IMR-90 (cell line): ENCODE measurements around the gene CD96. TPM values are rescaled to one million over a fixed set of nuclear protein-coding genes. Genes with fewer than 3 reads are reported as not detected.
A peak's percentile ranks its signal among the peaks of the same experiment; 100 is the strongest.

Experiments
- ATAC-seq: fragments of 200-7000 bp; cut with Tn5 transposase; 2 replicates; pipeline ENCODE4 v1.9.1; 2020; ENCODE audit warnings: low read depth, mild to moderate bottlenecking, moderate library complexity
- BruUV-seq: library from RNA; stranded (reverse); fragments of 400-500 nt; replicated peaks from 2 replicates; lab custom pipeline; 2021; lab: Mats Ljungman, UMichigan
- CTCF ChIA-PET: fragments of 300-600 bp; formaldehyde crosslinking; extraction: SDS; loops from one replicate; lab custom pipeline; 2021; ENCODE audit warnings: antibody characterized with exemption; lab: Yijun Ruan, JAX
- POLR2A ChIA-PET: fragments of 300-600 bp; sonication (Branson Sonifier 250); formaldehyde crosslinking; loops from one replicate; lab custom pipeline; 2022; ENCODE audit warnings: antibody characterized with exemption; ENCODE audit not compliant: unreplicated experiment; lab: Charles Lee
- DNase-seq: peaks from one replicate; pipeline ENCODE4 v3.0.0; 2013
- H2AFZ ChIP-seq: replicated peaks from 2 replicates; pipeline ENCODE3; 2013; ENCODE audit warnings: low read length, mild to moderate bottlenecking; ENCODE audit not compliant: poor library complexity
- H2AK5ac ChIP-seq: 2 replicates; pipeline ENCODE4 v1.6.1; 2013; ENCODE audit warnings: low read depth, low read length, inconsistent platforms
- H2AK9ac ChIP-seq: replicated peaks from 2 replicates; pipeline ENCODE3; 2013; ENCODE audit warnings: mild to moderate bottlenecking, low read depth, low read length, moderate library complexity; ENCODE audit not compliant: poor library complexity
- H2BK120ac ChIP-seq: 2 replicates; pipeline ENCODE4 v1.6.1; 2013; ENCODE audit warnings: low read depth, low read length, inconsistent platforms
- H2BK15ac ChIP-seq: 3 replicates; pipeline ENCODE4 v1.6.1; 2013; ENCODE audit warnings: low read depth, low read length, inconsistent platforms
- H2BK20ac ChIP-seq: 2 replicates; pipeline ENCODE4 v1.6.1; 2013; ENCODE audit warnings: low read depth, mild to moderate bottlenecking, inconsistent platforms, low read length, moderate library complexity
- H2BK5ac ChIP-seq: 2 replicates; pipeline ENCODE4 v1.6.1; 2013; ENCODE audit warnings: mild to moderate bottlenecking, low read depth, low read length, inconsistent platforms; ENCODE audit not compliant: poor library complexity, severe bottlenecking
- H3K14ac ChIP-seq: replicated peaks from 2 replicates; pipeline ENCODE4 v1.6.1; 2013; ENCODE audit warnings: low read depth, low read length, inconsistent platforms
- H3K18ac ChIP-seq: 2 replicates; pipeline ENCODE4 v1.6.1; 2013; ENCODE audit warnings: low read depth, low read length, control low read depth
- H3K23ac ChIP-seq: 2 replicates; pipeline ENCODE4 v1.6.1; 2013; ENCODE audit warnings: low read depth, low read length, inconsistent platforms
- H3K27ac ChIP-seq: 2 replicates; pipeline ENCODE4 v1.5.1; 2013; ENCODE audit warnings: mild to moderate bottlenecking, control low read depth, low read length; ENCODE audit not compliant: insufficient read depth
- H3K27me3 ChIP-seq: 2 replicates; pipeline ENCODE4 v1.6.1; 2013; ENCODE audit warnings: low read length; ENCODE audit not compliant: control insufficient read depth, insufficient read depth
- H3K36me3 ChIP-seq: 2 replicates; pipeline ENCODE4 v1.6.1; 2013; ENCODE audit warnings: low read length, mixed read lengths; ENCODE audit not compliant: control insufficient read depth, insufficient read depth
- H3K4ac ChIP-seq: 2 replicates; pipeline ENCODE4 v1.6.1; 2013; ENCODE audit warnings: low read depth, low read length, inconsistent platforms
- H3K4me1 ChIP-seq: 2 replicates; pipeline ENCODE4 v1.6.1; 2013; ENCODE audit warnings: low read length, mixed read lengths; ENCODE audit not compliant: control insufficient read depth, insufficient read depth
- H3K4me2 ChIP-seq: 2 replicates; pipeline ENCODE4 v1.6.1; 2013; ENCODE audit warnings: low read depth, mild to moderate bottlenecking, control low read depth, low read length, moderate library complexity
- H3K4me3 ChIP-seq: 2 replicates; pipeline ENCODE4 v1.5.1; 2013; ENCODE audit warnings: low read depth, mild to moderate bottlenecking, control low read depth, low read length, moderate library complexity; ENCODE audit not compliant: insufficient read depth
- H3K56ac ChIP-seq: 2 replicates; pipeline ENCODE4 v1.6.1; 2013; ENCODE audit warnings: low read length, inconsistent platforms; ENCODE audit not compliant: insufficient read depth; ENCODE audit errors: extremely low read depth
- H3K79me1 ChIP-seq, 2 experiments: 2 replicates each; pipeline ENCODE4 v1.6.1; 2013; ENCODE audit warnings: low read length in 2 of 2, inconsistent platforms in 1 of 2, low read depth in 1 of 2
- H3K9ac ChIP-seq: 2 replicates; pipeline ENCODE4 v1.6.1; 2013; ENCODE audit warnings: low read depth, low read length, control low read depth
- H3K9me1 ChIP-seq: 2 replicates; pipeline ENCODE4 v1.6.1; 2013; ENCODE audit warnings: low read length, inconsistent platforms; ENCODE audit not compliant: insufficient read depth
- H3K9me3 ChIP-seq: 2 replicates; pipeline ENCODE4 v1.6.1; 2013; ENCODE audit warnings: low read length; ENCODE audit not compliant: control insufficient read depth, insufficient read depth
- H4K20me1 ChIP-seq: 2 replicates; pipeline ENCODE4 v1.6.1; 2013; ENCODE audit warnings: low read length, inconsistent platforms; ENCODE audit not compliant: insufficient read depth
- H4K5ac ChIP-seq: 2 replicates; pipeline ENCODE4 v1.6.1; 2013; ENCODE audit warnings: mild to moderate bottlenecking, low read depth, low read length, control low read depth
- H4K8ac ChIP-seq, 2 experiments: 2 replicates each; pipeline ENCODE4 v1.6.1; 2013; ENCODE audit warnings: low read depth in 2 of 2, low read length in 2 of 2, control low read depth in 1 of 2, inconsistent platforms in 1 of 2
- H4K91ac ChIP-seq: 2 replicates; pipeline ENCODE4 v1.6.1; 2013; ENCODE audit warnings: low read depth, low read length, inconsistent platforms; ENCODE audit not compliant: insufficient read depth
- BHLHE40 ChIP-seq: fragments of 150-350 bp; IDR thresholded peaks from 2 replicates; pipeline ENCODE4 v1.6.1; 2016; ENCODE audit warnings: mild to moderate bottlenecking, low read depth, low read length
- CEBPB ChIP-seq: IDR thresholded peaks from 2 replicates; pipeline ENCODE4 v1.6.1; 2012; ENCODE audit warnings: low read depth, low read length, improper control_type of control experiment
- CHD1 ChIP-seq: IDR thresholded peaks from 2 replicates; pipeline ENCODE4 v1.6.1; 2012; ENCODE audit warnings: low read depth, low read length, improper control_type of control experiment
- CTCF ChIP-seq: conservative IDR thresholded peaks from 2 replicates; pipeline ENCODE4 v1.5.1; 2012; ENCODE audit warnings: mild to moderate bottlenecking, low read depth, low read length, improper control_type of control experiment
- ELK1 ChIP-seq: fragments of 150-350 bp; IDR thresholded peaks from 2 replicates; pipeline ENCODE4 v1.6.1; 2016; ENCODE audit warnings: low read depth, mild to moderate bottlenecking, low read length, moderate library complexity, borderline replicate concordance
- FOS ChIP-seq: fragments of 150-350 bp; IDR thresholded peaks from 2 replicates; pipeline ENCODE4 v1.6.1; 2016; ENCODE audit warnings: low read depth, low read length
- MAFK ChIP-seq: IDR thresholded peaks from 2 replicates; pipeline ENCODE4 v1.6.1; 2012; ENCODE audit warnings: low read depth, low read length, improper control_type of control experiment
- MAZ ChIP-seq: IDR thresholded peaks from 2 replicates; pipeline ENCODE4 v1.6.1; 2012; ENCODE audit warnings: low read depth, mild to moderate bottlenecking, low read length, improper control_type of control experiment, moderate library complexity, borderline replicate concordance
- MXI1 ChIP-seq: IDR thresholded peaks from 2 replicates; pipeline ENCODE4 v1.6.1; 2012; ENCODE audit warnings: low read depth, mild to moderate bottlenecking, low read length, moderate library complexity, borderline replicate concordance
- NFE2L2 ChIP-seq: fragments of 150-350 bp; IDR thresholded peaks from 2 replicates; pipeline ENCODE4 v1.6.1; 2016; ENCODE audit warnings: low read depth, mild to moderate bottlenecking, low read length
- POLR2A ChIP-seq: IDR thresholded peaks from 2 replicates; pipeline ENCODE4 v1.6.1; 2012; ENCODE audit warnings: mild to moderate bottlenecking, low read depth, low read length
- RAD21 ChIP-seq: IDR thresholded peaks from 2 replicates; pipeline ENCODE4 v1.6.1; 2012; ENCODE audit warnings: low read length, improper control_type of control experiment
- RCOR1 ChIP-seq: IDR thresholded peaks from 2 replicates; pipeline ENCODE4 v1.6.1; 2012; ENCODE audit warnings: mild to moderate bottlenecking, low read length, improper control_type of control experiment; ENCODE audit not compliant: insufficient replicate concordance
- RFX5 ChIP-seq: IDR thresholded peaks from 2 replicates; pipeline ENCODE4 v1.8.0; 2012; ENCODE audit warnings: low read depth, mild to moderate bottlenecking, low read length, moderate library complexity
- SMC3 ChIP-seq: fragments of 150-350 bp; IDR thresholded peaks from 2 replicates; pipeline ENCODE4 v1.6.1; 2016; ENCODE audit warnings: low read depth, mild to moderate bottlenecking, antibody characterized with exemption, low read length, moderate library complexity
- USF2 ChIP-seq: fragments of 150-350 bp; IDR thresholded peaks from 2 replicates; pipeline ENCODE4 v1.6.1; 2017; ENCODE audit warnings: mild to moderate bottlenecking, antibody characterized with exemption, low read length, low read depth
- WGBS, 2 experiments: methylation state at CpG; one replicate each; pipeline versions ENCODE4 v1.1.5 to v1.1.7; 2013; ENCODE audit warnings: missing lambda C conversion rate in 2 of 2; ENCODE audit not compliant: insufficient read length in 1 of 2; ENCODE audit errors: extremely low coverage in 2 of 2; 5-methylcytosine and 5-hydroxymethylcytosine counted together
- dilution Hi-C: fragments of 300-500 bp; cut with HindIII; formaldehyde crosslinking; loops from one replicate; pipeline ENCODE4 v1.14.3; 2018; ENCODE audit warnings: low sequenced_read_pairs; ENCODE audit not compliant: unreplicated experiment
- in situ Hi-C: fragments of 300-500 bp; cut with MboI; formaldehyde crosslinking; loops from 3 replicates; pipeline ENCODE4 v1.14.3; 2019; ENCODE audit warnings: low sequenced_read_pairs, inconsistent platforms, mixed read lengths
- intact Hi-C: fragments of 100-400 bp; cut with micrococcal nuclease; formaldehyde crosslinking; loops from 2 replicates; pipeline ENCODE4 v1.10.0; 2022
- polyA plus RNA-seq, 3 experiments: library from polyadenylated mRNA; depleted of rRNA; stranded (reverse); fragments of >200 nt; gene quantifications; 2 replicates each; pipeline ENCODE4 v1.2.3, GENCODE V29; 2012; ENCODE audit warnings: low replicate concordance in 1 of 3
- total RNA-seq: library from RNA; depleted of rRNA; stranded (reverse); fragments of >200 nt; gene quantifications from 2 replicates; pipeline ENCODE4 v1.2.3, GENCODE V29; 2012

Gene CD96
- total and polyA plus RNA-seq, 2 of the 4 experiments (the other 2 are of a cell fraction): 0.05 to 0.18 TPM

GRCh38 chr3:111607240-111607920 is 65.4 kb downstream of the CD96 start:
- dilution Hi-C loops: no loop called here
- no peak for DNase-seq
- WGBS, 2 experiments: no CpG with 5 or more reads among the region's 3 CpGs

More at GRCh38 chr3:111607240-111607920, 65.4 kb downstream of the CD96 start:
- H3K14ac ChIP-seq: no peak overlapping the region
- no TSS peak for BruUV-seq
- H3K18ac ChIP-seq: peak overlapping the region; percentile 65; the same call in 1 of the 2 replicates
- TF ChIP-seq FOS (no peak), MXI1 (no peak), MAZ (no peak), CEBPB (no peak), CHD1 (no peak), NFE2L2 (no peak), BHLHE40 (no peak), SMC3 (no peak), USF2 (no peak), RAD21 (no peak), POLR2A (no peak), RFX5 (no peak), ELK1 (no peak), RCOR1 (no peak), CTCF (no peak), MAFK (no peak)
- H4K91ac ChIP-seq: 0 out of 2 replicates have a peak overlapping the region, but pooled peaks have one; percentile 24
- POLR2A ChIA-PET: no interaction called here
- no peaks in the 10 kb centered on the region for H3K36me3 ChIP-seq
- H3K4me2 ChIP-seq: no peak overlapping the region
- no peak for ATAC-seq
- in situ Hi-C loops: no loop called here
- no peak overlapping the region for H3K4ac ChIP-seq
- H2AK5ac ChIP-seq: peak overlapping the region; percentile 77
- H3K23ac ChIP-seq: no peak overlapping the region
- no peak overlapping the region; a peak in 1 of 4 replicates for H4K8ac ChIP-seq
- H3K27me3 ChIP-seq: no peaks in the 10 kb centered on the region
- H2BK15ac ChIP-seq: no peak overlapping the region; the same call in 2 of the 3 replicates
- H3K9ac ChIP-seq: no peak overlapping the region
- no peaks in the 10 kb centered on the region for H3K9me3 ChIP-seq
- H3K79me1 ChIP-seq: no peaks in the 10 kb centered on the region
- peaks cover 6% of the 10 kb centered on the region for H3K4me1 ChIP-seq
- no peak overlapping the region for H4K5ac ChIP-seq
- CTCF ChIA-PET: no interaction called here
- no peaks in the 10 kb centered on the region for H4K20me1 ChIP-seq
- H3K4me3 ChIP-seq: no peak overlapping the region
- no peak overlapping the region for H2AK9ac ChIP-seq
- no peak overlapping the region for H2BK120ac ChIP-seq
- H3K9me1 ChIP-seq: no peaks in the 10 kb centered on the region
- no peak overlapping the region for H2BK5ac ChIP-seq
- peak overlapping the region; percentile 65; the same call in 1 of the 2 replicates for H2BK20ac ChIP-seq
- no peak overlapping the region for H3K27ac ChIP-seq
- intact Hi-C loops: loop anchor here (2.0 kb wide), 1 partner anchor 31 kb away; no protein-coding TSS in a partner anchor
- no peak overlapping the region for H3K56ac ChIP-seq
- no peak overlapping the region for H2AFZ ChIP-seq
